VCaP (cell line): ENCODE results near the gene XYLT1.
"Not testable (repeated sequence)": the region's sequence is repeated elsewhere in the genome, so short reads cannot be mapped to it uniquely, and the experiment has no call there.

ENCODE experiments used
- H3K27ac ChIP-seq: fragments of 450-650 bp; 2 replicates; pipeline ENCODE4 v1.5.1; 2017
- TF ChIP-seq, protein P1 (sequence below): fragments of 450-650 bp; conservative IDR thresholded peaks from 2 replicates; pipeline ENCODE4 v1.5.1; 2017; ENCODE audit warnings: mild to moderate bottlenecking, moderate library complexity

Gene XYLT1

DNA sequence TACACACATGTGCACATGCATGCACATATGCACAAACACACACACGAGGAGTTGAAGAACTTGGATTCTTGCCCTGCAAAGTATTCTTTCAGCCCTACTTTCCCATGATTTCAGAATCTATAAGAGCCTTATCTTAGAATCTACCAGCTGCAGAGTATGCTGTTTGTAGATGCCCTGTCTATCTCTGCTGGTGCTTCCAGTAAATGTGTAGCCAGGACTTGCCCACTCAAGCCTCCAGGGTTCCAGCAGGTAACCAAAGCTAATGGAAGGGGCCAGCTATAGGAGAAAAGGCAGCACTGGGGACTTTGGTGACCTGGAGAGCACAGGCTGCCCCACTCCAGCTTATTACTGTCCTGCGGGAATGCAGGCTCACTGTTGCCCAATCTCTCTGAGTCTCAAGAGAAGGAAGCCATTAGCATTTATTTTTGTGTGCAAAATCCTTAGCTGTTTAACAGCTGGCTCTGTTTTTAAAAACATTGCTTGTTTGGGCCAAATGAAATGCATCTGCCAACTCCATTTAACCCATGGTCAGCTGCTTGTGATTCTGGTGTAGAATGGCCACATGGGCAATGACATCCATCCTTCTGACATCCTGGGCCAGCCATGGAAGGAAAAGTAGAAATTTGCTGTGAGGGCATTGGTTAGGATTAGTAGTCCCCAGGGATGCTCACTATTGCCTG lies 28.6 kb upstream of the XYLT1 start:
- TF ChIP-seq, protein P1, sequence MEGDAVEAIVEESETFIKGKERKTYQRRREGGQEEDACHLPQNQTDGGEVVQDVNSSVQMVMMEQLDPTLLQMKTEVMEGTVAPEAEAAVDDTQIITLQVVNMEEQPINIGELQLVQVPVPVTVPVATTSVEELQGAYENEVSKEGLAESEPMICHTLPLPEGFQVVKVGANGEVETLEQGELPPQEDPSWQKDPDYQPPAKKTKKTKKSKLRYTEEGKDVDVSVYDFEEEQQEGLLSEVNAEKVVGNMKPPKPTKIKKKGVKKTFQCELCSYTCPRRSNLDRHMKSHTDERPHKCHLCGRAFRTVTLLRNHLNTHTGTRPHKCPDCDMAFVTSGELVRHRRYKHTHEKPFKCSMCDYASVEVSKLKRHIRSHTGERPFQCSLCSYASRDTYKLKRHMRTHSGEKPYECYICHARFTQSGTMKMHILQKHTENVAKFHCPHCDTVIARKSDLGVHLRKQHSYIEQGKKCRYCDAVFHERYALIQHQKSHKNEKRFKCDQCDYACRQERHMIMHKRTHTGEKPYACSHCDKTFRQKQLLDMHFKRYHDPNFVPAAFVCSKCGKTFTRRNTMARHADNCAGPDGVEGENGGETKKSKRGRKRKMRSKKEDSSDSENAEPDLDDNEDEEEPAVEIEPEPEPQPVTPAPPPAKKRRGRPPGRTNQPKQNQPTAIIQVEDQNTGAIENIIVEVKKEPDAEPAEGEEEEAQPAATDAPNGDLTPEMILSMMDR, result no peak
- H3K27ac ChIP-seq, result no peak overlapping the region

DNA sequence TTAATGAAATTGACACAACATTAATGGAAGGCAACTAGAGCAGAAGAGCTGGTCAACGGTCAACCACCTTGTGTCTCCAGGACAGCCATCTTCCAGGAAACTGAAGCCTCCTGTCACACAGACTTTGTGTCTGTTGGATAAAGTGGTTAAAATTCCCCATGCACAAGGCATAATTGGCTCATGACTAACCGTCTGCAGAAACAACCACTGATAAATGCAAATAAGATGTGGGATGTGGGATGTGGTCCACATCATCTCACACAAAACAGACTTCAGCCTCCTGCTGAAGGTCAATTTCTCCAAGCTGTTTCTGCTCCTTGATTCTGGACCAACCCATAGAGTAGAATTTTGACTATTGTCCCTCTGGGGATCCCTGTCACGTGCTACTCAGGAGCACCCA lies 26.9 kb upstream of the XYLT1 start:
- TF ChIP-seq, protein P1, result no peak
- H3K27ac ChIP-seq, result no peak overlapping the region

GRCh38 chr16:17496891-17497290 lies 26.1 kb upstream of the XYLT1 start:
- no peak overlapping the region for H3K27ac ChIP-seq
- TF ChIP-seq, protein P1, result no peak

DNA sequence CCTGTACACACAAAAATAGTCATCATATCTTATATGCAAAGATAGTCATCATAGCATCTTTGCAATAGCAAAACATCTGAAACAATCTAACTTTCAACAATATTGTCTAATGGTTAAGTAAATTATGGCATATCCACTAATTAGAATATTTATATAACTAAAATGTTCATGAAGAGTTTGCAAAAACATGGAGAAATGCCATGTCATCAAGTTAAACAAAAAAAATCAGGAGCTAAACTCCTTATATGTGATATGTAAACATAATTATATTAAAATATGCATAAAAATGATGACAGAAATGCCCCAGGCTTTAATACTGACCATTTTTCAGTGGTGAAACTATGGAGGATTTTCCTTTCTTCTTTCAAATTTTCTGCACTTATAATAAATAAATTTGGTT lies 22.3 kb upstream of the XYLT1 start:
- TF ChIP-seq, protein P1, result no peak
- H3K27ac ChIP-seq, result no peak overlapping the region

DNA sequence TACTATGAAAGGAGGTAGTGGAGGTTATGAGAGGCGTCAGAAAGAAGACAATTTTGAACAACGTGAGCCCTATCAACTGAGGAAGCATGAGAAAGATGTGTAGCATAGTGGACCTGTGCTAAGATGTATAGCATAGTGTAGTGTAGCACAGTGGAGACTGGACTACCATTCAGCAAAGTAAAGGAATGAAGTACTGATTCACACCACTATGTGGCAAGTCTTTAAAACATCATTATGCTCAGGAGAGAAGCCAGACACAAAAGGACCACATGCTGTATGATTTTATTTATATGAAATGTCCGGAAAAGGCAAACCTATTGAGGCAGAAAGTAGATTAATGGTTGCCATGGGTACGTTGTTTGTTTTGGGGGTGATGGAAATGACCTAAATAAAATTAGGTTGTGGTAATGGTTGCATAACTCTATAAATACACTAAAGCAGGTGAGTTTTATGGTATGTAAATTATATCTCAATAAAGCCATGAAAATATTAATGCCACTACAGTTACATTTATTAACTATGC lies 20.4 kb upstream of the XYLT1 start:
- H3K27ac ChIP-seq, result no peak overlapping the region
- TF ChIP-seq, protein P1, result no peak

DNA sequence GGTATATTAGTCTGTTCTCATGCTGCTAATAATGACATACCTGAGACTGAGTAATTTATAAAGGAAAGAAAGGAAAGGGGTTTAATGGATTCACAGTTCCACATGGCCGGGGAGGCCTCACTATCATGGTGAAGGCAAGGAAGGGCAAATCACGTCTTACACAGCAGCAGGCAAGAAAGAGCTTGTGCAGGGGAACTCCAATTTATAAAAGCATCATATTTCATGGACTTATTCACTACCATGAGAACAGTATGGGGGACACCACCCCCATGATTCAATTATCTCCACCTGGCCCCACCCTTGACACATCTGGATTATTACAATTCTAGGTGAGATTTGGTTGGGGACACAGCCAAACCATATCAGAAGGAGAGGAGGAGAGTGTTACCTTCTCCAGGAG lies 17.7 kb upstream of the XYLT1 start:
- TF ChIP-seq, protein P1, result no peak
- H3K27ac ChIP-seq, result no peak overlapping the region

DNA sequence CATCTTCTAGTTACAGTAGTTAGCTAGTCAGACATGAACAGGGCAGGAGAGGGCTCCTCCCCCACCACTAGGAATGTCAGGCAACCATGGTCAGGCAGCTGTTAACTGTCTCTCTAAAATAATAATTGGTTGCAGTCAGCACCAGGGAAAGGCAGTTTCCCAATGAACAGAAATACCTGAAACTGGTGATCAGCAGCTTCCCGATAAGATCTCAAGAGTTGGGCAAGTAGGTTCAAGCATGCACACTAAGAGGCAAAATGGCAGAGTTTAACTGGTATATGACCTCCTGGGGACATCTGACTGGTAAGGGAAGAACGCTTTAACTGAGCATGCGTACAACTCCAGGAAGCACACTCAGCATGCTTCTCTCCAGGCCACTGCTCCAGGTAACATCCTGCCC lies 12.6 kb upstream of the XYLT1 start:
- TF ChIP-seq, protein P1, result no peak
- H3K27ac ChIP-seq, result no peak overlapping the region

GRCh38 chr16:17482341-17482740 lies 11.6 kb upstream of the XYLT1 start:
- H3K27ac ChIP-seq, result not testable (repeated sequence)
